Stomach smooth muscle (tissue), 2 donors: Measurements from ENCODE around the gene TMCO4.

ENCODE experiments used
- H3K27ac ChIP-seq: one replicate; pipeline ENCODE4 v1.7.0; 2013; ENCODE audit warnings: mild to moderate bottlenecking, low read length, inconsistent platforms
- H3K27me3 ChIP-seq, 2 donors: one replicate each; pipeline ENCODE4 v1.7.0; 2013; ENCODE audit warnings: low read length in 2 of 2; ENCODE audit not compliant: insufficient read depth in 2 of 2, control insufficient read depth in 1 of 2
- H3K36me3 ChIP-seq, 2 donors: one replicate each; pipeline ENCODE4 v1.7.0; 2013; ENCODE audit warnings: low read length in 2 of 2; ENCODE audit not compliant: control insufficient read depth in 2 of 2, insufficient read depth in 2 of 2
- H3K4me1 ChIP-seq: one replicate; pipeline ENCODE4 v1.7.0; 2013; ENCODE audit warnings: low read length; ENCODE audit not compliant: control insufficient read depth, insufficient read depth
- H3K4me3 ChIP-seq, 2 donors: one replicate each; pipeline ENCODE4 v1.7.0; 2013; ENCODE audit warnings: low read length in 2 of 2
- H3K9ac ChIP-seq, 2 donors: one replicate each; pipeline ENCODE4 v1.7.0; 2013; ENCODE audit warnings: low read length in 2 of 2, mild to moderate bottlenecking in 1 of 2
- H3K9me3 ChIP-seq, 2 donors: one replicate each; pipeline ENCODE4 v1.7.0; 2013; ENCODE audit warnings: low read length in 2 of 2; ENCODE audit not compliant: control insufficient read depth in 2 of 2
- donor health status: healthy.
- donor health status: Pancreatic carcinoma.

TMCO4 gene

DNA sequence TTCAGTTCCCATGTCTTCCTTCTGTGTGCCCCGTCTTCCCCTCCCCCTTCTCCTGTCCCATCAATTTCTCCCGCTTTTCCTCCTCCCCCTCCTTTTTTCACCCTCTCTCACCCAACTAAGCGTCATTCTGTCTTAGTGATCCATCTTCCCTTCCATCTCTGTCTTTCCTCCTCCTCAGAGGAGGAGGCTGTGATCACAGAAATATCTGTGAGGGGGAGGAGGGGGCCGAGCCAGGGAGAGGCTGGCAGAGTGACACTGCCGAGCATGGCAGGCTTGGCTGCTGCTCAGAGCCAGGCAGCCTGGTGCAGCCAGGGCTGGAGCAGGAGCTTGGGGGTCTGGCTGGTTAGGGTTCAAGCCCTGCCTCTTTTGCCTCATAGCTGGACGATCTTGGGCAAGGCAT, 127.5 kb downstream of the TMCO4 start:
- H3K27me3 ChIP-seq: peaks cover 15 to 19% of the 10 kb centered on the region in 2 donors
- no peak overlapping the region for H3K27ac ChIP-seq
- H3K4me1 ChIP-seq: no peaks in the 10 kb centered on the region
- H3K9ac ChIP-seq: no peak overlapping the region
- no peaks in the 10 kb centered on the region for H3K36me3 ChIP-seq
- H3K4me3 ChIP-seq: no peak overlapping the region
- no peaks in the 10 kb centered on the region for H3K9me3 ChIP-seq

DNA sequence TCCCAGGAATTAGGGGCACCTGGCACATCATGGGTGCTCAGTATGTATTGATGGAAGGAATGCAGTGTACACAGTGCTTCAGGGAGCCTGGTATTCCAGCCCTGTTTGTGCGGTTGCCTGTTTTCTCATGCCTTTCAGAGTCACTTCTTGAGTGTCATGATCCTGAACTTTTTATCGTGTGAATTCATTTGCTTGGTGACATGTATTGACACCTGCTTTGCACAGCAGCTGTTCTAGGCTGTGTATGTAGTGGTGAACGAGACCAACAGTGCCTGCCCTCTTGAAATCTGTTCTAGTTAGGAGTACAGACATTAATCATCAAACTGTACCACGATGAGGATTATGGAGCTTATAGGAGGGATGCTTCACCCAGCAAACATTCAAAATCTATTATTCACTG, 128.9 kb downstream of the TMCO4 start:
- H3K27me3 ChIP-seq: peaks cover 25 to 26% of the 10 kb centered on the region in 2 donors
- no peak overlapping the region for H3K27ac ChIP-seq

DNA sequence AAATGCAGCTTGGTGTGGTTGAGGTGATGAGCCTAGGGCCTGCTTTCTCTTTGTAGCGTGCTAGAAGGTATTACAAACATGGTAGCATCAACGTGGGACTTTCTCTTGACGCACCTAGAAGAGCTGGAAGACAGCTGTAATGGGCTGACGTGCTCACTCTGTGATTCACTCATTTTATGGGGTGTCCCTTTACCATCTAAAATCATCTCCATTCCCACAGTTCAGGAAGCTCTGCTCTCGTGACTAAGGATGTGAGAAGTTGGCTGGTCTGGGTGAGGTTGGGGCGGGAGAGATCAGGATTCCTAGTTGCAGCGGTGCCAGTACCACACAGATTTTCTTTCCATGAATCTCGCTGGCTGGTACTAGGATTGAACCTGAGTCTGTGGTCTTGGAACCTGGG, 130.8 kb downstream of the TMCO4 start:
- Histone ChIP-seq H3K27ac (no peak overlapping the region), H3K36me3 (no peaks in the 10 kb centered on the region), H3K9me3 (no peaks in the 10 kb centered on the region), H3K27me3 (peaks cover 31 to 41% of the 10 kb centered on the region in 2 donors), H3K9ac (no peak overlapping the region), H3K4me1 (peaks cover 8% of the 10 kb centered on the region), H3K4me3 (no peak overlapping the region)

More for the DNA sequence above, 128.9 kb downstream of the TMCO4 start:
- H3K9me3 ChIP-seq: no peaks in the 10 kb centered on the region
- no peak overlapping the region for H3K9ac ChIP-seq
- H3K4me3 ChIP-seq: no peak overlapping the region
- H3K4me1 ChIP-seq: no peaks in the 10 kb centered on the region
- no peaks in the 10 kb centered on the region for H3K36me3 ChIP-seq

DNA sequence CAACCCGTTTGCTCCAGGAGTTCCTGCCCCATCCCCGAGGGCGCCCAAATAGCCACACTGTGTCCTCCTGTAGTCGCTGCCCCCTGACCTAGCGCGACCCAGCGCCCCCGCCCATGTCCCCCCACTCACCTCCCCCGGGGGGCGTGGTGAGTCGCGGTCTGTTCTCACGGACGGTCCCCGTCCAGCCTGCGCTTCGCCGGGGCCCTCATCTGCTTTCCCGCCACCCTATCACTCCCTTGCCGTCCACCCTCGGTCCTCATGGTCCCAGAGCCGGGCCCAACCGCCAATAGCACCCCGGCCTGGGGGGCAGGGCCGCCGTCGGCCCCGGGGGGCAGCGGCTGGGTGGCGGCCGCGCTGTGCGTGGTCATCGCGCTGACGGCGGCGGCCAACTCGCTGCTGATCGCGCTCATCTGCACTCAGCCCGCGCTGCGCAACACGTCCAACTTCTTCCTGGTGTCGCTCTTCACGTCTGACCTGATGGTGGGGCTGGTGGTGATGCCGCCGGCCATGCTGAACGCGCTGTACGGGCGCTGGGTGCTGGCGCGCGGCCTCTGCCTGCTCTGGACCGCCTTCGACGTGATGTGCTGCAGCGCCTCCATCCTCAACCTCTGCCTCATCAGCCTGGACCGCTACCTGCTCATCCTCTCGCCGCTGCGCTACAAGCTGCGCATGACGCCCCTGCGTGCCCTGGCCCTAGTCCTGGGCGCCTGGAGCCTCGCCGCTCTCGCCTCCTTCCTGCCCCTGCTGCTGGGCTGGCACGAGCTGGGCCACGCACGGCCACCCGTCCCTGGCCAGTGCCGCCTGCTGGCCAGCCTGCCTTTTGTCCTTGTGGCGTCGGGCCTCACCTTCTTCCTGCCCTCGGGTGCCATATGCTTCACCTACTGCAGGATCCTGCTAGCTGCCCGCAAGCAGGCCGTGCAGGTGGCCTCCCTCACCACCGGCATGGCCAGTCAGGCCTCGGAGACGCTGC, 133.9 kb downstream of the TMCO4 start:
- Histone ChIP-seq H3K4me1 (peaks cover 8% of the 10 kb centered on the region), H3K4me3 (no peak overlapping the region), H3K27me3 (peaks cover 35 to 38% of the 10 kb centered on the region in 2 donors), H3K9ac (no peak overlapping the region), H3K9me3 (no peaks in the 10 kb centered on the region), H3K36me3 (no peaks in the 10 kb centered on the region), H3K27ac (no peak overlapping the region)

DNA sequence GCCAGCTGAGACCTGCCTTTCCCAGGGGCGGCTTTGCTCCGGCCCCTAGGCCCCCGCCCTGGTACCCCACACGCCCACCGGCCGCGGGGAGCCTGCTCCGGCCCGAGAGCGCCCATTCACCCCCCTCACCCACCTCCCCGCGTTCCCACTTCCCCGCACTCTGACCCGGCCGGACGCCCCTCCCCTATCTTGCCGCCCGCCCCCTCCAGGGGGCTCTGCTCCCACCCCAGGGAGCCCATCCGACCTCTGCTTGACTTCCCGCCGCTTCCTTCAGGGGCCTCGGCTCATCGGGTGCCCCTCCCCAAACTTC, 134.6 kb downstream of the TMCO4 start:
- Histone ChIP-seq H3K27ac (no peak overlapping the region), H3K9ac (no peak overlapping the region), H3K4me1 (peaks cover 8% of the 10 kb centered on the region), H3K36me3 (no peaks in the 10 kb centered on the region), H3K27me3 (peaks cover 35 to 38% of the 10 kb centered on the region in 2 donors), H3K9me3 (no peaks in the 10 kb centered on the region), H3K4me3 (peak overlapping the region in 1 of 2 donors; percentile 52)

DNA sequence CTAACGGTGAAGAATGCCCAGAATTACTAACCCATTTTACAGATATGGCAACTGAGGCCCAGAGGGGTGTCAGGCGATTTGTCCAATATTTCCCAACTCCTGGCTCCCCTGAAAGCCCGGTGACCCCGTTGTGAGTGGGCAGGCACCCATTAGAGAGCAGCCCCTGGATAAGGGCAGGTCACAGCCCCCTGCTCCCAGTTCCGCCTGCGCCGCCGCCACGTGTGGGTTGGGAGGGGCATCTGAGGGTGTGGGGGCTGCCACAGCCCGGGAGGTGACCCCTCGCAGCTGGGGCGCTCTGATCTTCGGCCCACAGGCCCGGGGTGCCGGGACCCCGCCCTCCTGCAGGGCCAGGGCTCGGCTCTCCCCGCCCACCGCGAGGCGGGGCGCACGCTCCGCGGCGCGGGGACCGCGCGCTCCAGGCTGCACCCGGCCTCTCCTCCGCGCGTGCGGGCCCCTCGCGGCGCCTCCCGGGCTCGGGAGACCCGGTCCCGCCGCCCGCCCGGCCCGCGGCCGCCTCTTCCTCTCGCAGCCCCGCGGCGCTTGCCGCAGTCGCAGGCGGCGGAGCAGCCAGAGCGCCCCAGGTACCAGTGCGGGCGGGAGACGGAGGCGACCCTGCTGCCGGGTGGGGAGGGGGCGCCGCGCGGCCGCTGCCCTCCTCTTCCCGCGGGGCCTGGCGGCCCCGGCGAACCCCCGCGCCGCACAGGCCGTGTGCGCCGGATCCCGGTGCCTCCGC, 135.1 kb downstream of the TMCO4 start, which contains the start of gene HTR6:
Gene HTR6, plus strand, starts transcription at position 423 of the 733 bp plus-strand sequence. CDS start 879 bp downstream, outside the sequence.
- H3K4me3 ChIP-seq: peak within 1 kb of the TSS in 1 of 2 donors; percentile 52
- peaks cover 10% of the 10 kb centered on the region for H3K4me1 ChIP-seq
- peaks cover 35 to 38% of the 10 kb centered on the region in 2 donors for H3K27me3 ChIP-seq
- H3K9ac ChIP-seq: no peak within 1 kb of the TSS
- H3K36me3 ChIP-seq: no peaks in the 10 kb centered on the region
- no peak within 1 kb of the TSS for H3K27ac ChIP-seq
- no peaks in the 10 kb centered on the region for H3K9me3 ChIP-seq

DNA sequence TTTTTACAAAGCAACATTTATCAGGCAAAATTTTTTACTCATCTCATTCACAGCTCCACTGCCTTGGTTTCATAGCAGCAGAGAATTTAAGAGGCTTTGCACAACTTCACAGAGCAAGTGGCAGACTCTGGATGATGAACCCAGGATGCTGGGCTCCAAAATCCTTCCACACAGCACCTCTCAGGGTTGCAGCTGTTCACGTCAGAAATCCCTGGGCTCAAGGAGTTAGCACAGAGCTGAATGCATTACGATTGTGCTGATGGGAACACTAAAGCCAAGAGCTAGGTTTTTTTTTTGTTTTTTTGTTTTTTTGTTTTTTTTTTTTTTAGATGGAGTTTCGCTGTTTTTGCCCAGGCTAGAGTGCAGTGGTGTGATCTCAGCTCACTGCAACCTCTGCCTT, 137.4 kb downstream of the TMCO4 start:
- Histone ChIP-seq H3K27me3 (peaks cover 29 to 33% of the 10 kb centered on the region in 2 donors), H3K9ac (no peak overlapping the region), H3K4me1 (peaks cover 14% of the 10 kb centered on the region), H3K9me3 (no peaks in the 10 kb centered on the region), H3K4me3 (no peak overlapping the region), H3K27ac (no peak overlapping the region), H3K36me3 (peaks cover 0 to 3% of the 10 kb centered on the region in 2 donors)

DNA sequence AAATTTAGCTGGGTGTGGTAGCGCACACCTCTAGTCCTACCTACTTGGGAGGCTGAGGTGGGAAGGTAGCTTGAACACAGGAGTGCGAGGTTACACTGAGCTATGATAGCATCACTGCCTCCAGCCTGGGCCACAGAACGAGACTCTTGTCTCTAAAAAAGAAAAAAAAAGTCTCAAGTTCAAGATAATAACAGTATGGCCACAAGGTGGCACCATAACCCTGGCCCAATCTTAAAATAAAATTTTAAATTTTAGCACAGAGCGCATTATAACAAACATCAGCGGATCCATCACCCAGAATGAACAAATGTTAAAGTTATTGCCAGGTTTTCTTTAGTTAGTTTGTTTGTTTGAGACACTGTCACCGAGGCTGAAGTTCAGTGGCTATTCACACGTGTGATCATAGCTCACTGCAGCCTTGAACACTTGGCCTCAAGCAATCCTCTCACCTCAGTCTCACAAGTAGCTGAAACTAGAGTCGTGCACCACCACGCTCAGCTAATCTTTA, 137.9 kb downstream of the TMCO4 start:
- Histone ChIP-seq H3K36me3 (peaks cover 0 to 3% of the 10 kb centered on the region in 2 donors), H3K27ac (no peak overlapping the region), H3K9ac (peak overlapping the region in 1 of 2 donors; percentile 36), H3K4me3 (no peak overlapping the region), H3K4me1 (peaks cover 14% of the 10 kb centered on the region), H3K9me3 (no peaks in the 10 kb centered on the region), H3K27me3 (peaks cover 25 to 33% of the 10 kb centered on the region in 2 donors)

DNA sequence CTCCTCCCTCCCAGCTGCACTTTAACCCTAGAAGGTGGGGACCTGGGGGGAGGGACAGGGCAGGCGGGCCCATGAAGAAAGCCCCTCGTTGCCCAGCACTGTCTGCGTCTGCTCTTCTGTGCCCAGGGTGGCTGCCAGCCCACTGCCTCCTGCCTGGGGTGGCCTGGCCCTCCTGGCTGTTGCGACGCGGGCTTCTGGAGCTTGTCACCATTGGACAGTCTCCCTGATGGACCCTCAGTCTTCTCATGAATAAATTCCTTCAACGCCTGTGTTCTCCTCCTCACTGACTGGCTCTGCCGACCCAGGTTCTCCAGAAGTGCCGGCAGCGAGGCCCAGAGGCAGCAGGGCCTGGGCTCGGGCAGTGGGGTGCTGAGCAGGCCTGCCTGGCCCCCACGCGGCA, 141.5 kb downstream of the TMCO4 start:
- no peak overlapping the region for H3K4me3 ChIP-seq
- H3K4me1 ChIP-seq: peaks cover 19% of the 10 kb centered on the region
- no peak overlapping the region for H3K9ac ChIP-seq
- H3K27me3 ChIP-seq: peaks cover 5 to 6% of the 10 kb centered on the region in 2 donors
- no peaks in the 10 kb centered on the region for H3K9me3 ChIP-seq
- H3K36me3 ChIP-seq: peaks cover 6 to 11% of the 10 kb centered on the region in 2 donors
- no peak overlapping the region for H3K27ac ChIP-seq

DNA sequence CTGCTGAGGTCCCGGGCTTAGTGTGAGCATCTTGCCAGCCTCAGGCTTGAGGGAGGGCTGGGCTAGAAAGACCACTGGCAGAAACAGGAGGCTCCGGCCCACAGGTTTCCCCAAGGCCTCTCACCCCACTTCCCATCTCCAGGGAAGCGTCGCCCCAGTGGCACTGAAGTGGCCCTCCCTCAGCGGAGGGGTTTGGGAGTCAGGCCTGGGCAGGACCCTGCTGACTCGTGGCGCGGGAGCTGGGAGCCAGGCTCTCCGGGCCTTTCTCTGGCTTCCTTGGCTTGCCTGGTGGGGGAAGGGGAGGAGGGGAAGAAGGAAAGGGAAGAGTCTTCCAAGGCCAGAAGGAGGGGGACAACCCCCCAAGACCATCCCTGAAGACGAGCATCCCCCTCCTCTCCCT, 142.2 kb downstream of the TMCO4 start:
- H3K27me3 ChIP-seq: peaks cover 3 to 5% of the 10 kb centered on the region in 2 donors
- H3K36me3 ChIP-seq: peaks cover 6 to 11% of the 10 kb centered on the region in 2 donors
- no peak overlapping the region for H3K9ac ChIP-seq
- no peak overlapping the region for H3K4me3 ChIP-seq
- H3K9me3 ChIP-seq: no peaks in the 10 kb centered on the region
- H3K27ac ChIP-seq: no peak overlapping the region
- peaks cover 19% of the 10 kb centered on the region for H3K4me1 ChIP-seq
